SKM-1 treated with dmso at 0.1 percent for 144 hours (cell line): ENCODE data around the gene LST1.
"Not testable (repeated sequence)": the region's sequence is repeated elsewhere in the genome, so short reads cannot be mapped to it uniquely, and the experiment has no call there.

Source experiments
- DNase-seq: peaks from one replicate; lab custom pipeline; 2025; ENCODE audit not compliant: unreplicated experiment; lab: John Stamatoyannopoulos, UW

The LST1 gene

GRCh38 chr6:31580438-31580740 is 5.7 kb upstream of the LST1 start:
- no peak for DNase-seq

DNA sequence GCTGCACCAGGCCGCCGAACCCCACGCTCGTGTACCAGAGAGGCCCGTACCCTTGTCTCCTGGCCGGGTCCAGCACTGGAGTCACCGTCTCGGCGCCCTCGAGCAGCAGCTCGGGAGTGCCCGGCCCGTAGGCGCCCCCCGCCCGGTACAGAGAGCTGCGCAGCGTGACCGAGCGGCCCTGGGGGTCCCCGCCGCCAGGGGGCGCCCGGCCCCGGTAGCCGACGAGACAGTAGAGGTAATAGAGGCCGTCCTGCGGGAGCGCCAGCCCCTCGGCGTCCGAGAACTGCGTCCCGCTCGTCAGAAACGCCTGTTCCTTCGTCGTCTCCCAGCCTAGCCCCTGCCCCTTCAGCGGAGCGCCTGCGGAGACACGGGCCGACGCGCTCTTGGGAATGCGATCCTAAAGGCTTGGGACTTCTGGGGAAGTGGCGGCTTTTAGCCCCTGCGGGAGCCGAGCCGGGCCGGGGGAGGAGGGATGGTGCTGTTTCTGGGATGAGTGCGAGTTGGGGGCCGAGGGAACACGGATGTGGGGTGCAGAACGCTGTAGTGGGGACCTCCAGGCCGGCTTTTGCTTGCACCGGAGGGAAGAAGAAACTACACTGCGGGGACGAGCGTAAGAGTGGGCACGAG is 5.2 kb upstream of the LST1 start:
- DNase-seq: peak; percentile 49

GRCh38 chr6:31581434-31582229 is 4.4 kb upstream of the LST1 start:
- no peak for DNase-seq

DNA sequence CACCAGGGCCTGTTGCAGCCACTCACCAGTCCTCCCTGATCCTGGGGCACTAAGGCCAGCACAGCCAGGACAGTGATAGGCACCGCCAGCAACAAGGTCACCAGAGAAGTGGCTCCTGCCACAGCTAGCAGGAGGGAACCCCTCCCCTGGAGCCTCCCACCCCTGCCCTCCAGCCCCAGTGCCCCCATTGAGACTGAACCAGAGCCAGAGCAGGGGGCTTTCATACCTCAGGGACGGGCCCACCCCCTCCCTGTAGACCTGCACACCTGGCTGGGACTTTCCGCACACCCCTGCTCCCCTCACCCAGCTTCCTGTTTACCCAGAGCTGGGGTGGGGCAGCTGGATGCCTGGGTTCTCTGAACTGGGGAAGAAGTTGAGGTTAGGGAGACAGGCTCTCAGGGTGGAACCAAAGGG is 3.8 kb upstream of the LST1 start, which contains the start of gene LTB:
LTB (minus strand) TSS at position 195 of the 414 bp plus-strand sequence; CDS start at position 188, 7 bp downstream.
- DNase-seq: no peak

- peak; percentile 62 for DNase-seq
Measured at GRCh38 chr6:31585491-31585890, 586 bp upstream of the LST1 start.

DNA sequence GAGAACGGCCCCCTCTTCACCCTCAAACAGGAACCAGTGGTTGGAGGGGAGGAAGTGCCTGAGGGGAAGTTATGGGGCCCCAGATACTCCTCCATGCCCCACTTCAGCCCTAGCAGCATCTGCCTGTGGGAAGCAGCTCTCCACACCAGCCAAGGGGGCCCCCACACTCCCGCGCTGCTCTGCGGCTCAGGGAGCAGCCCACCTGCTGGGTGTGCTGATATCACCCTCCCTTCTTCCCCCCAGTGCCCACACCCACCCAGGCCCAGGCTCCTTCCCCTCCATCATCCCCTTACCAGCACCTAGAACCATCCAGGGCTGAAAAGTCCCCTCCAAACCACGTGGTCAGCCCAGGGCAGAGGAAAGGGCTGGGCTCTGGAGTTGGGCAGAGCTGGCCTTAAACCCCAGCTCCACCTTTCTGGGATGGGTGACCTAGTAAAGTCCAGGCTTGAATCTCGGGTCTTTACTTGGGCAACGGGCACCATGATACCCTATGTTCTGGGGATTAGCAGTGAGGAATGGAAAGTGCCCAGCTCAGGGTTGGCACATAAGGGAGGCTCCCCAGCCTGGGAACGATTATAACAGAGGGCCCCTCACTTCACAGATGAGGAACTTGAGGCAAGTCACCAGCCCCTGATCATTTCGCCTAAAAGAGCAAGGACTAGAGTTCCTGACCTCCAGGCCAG is 663 bp downstream of the LST1 start:
- DNase-seq: peak; percentile 88

DNA sequence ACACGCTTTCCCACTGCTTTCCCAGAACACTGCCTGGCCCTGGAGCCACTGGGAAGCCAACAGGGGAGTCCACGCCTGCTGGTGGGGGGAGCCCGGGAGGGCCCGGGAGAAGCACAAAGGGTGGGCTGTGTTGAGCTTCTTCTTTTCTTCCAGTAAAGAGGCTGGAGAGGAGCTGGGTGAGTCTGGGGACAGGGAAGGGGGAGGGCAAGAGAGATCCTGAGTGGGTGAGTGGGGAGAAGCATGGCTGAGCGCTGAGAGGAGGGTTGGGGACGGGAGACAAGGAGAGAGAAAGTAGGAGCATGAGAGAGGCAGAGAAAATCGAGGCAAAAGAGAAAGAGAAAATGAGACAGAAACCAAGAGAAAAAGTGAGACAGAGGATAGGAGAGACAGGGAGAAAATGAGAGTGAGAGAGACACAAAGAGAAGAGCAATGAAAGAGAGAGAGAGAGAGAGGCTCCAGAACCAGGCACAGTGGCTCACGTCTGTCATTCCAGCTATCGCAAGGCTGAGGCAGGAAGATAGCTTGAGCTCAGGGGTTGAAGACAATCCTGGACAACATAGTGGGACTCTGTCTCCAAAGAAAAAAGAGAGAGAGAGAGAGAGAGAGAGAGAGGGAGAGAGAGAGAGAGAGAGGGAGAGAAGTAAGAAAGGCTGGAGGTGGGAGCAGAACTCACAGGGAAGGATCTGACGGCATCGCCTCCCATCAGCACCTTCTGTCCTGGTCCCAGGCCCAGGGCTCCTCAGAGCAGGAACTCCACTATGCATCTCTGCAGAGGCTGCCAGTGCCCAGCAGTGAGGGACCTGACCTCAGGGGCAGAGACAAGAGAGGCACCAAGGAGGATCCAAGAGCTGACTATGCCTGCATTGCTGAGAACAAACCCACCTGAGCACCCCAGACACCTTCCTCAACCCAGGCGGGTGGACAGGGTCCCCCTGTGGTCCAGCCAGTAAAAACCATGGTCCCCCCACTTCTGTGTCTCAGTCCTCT is 2.0 kb downstream of the LST1 start:
- DNase-seq: no peak

DNA sequence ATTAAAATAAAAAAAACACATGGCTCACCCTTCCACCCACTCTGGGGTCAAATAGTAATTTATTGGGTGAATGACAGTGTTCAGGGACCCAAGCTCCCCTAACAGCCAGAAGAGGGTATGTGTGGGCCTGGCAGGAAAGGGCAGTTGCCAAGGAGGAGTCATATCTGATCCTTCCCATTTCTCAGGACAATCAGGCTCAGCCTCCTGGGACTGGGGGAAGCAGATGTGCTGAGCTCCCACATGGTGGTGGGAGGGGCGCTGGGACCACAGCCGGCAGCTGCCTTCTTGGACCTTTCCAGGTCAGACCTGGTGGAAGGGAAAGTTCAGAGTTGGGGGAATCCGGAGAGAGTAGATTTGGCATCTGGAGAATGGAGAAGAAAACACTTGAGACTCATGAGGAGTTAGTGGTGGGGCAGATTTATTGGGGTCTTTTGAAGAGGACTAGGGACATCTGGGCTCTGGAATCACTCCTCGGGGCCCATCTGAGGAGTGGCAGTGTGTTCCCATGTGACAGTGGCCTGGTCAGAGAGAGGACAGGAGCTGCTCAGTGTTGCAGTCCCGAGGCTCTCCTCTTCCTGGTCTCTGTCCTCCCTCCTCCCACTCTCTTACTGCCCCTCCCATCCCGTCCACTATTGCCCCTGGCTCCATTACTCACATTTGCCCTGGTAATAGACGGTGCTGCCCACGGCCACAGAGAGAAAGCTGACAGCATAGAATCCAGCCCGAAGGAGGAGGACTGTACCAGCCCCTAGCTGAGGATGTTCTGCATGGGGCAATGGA is 3.0 kb downstream of the LST1 start:
- DNase-seq: no peak

DNA sequence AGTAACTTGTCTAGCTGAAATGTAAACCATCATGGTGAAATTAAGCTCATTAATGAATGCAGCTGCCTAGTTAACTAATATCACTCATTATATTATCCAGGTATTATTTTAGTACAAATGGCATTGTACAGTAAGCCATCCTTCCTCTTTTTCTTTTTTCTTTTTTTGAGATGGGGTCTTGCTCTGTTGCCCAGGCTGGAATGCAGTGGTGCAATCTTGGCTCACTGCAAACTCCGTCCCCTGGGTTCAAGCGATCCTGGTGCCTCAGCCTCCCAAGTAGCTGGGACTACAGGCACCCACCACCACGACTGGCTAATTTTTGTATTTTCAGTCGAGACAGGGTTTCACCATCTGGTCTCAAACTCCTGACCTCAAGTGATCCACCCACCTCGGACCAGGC is 4.6 kb downstream of the LST1 start:
- DNase-seq: not testable (repeated sequence)

DNA sequence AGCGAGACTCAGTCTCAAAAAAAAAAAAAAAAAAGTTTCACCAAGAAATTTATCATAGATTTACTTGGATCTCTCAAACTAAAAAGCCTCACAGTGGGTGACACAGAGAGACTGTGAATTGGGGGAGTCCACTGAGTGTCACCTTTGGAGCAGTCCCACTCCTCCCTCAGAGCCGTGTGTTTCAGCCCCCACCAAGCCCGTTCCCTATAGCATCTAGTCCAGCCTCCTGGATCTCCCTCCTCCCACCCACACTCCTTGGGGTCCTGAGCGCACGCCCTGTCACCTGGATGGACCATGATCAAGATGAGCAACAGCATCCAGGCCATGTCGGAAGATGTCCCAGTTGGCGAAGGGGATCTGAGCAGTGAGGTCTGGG is 6.3 kb downstream of the LST1 start:
- DNase-seq: no peak

DNA sequence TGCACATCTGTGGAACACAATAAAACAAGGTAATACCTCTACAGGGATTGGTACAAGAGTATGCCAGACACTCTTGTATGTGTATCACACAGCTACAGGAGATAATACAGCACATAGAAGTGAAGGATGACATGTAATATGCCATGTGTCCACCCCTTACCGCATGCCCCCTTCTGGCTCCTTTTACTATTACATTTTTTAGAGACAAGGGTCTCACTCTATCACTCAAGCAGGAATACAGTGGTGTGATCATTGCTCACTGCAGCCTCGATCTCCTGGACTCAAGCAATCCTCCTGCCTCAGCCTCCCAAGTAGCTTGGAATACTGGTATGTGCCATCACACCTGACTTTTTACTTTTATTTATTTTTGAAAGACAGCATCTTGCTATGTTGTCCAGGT is 10.9 kb downstream of the LST1 start:
- DNase-seq: peak; percentile 52

DNA sequence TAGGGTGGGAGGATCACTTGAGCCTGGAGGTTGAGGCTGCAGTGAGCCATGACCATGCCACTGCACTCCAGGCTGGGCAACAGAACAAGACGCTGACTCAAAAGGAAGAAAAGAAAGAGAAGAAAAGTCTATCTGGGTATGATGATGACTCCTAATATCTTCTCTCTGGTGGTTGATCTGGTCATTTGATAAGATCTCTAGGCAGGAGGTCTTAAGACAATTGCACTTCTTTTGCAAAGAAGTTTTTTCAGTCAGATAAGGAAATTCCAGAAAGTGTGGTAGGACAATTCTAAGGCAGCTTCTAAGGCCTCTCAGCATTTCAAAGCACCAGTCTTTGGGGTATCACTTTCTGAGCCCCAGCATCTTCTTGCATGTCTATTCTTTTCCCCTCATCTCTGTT is 21.2 kb downstream of the LST1 start:
- no peak for DNase-seq

GRCh38 chr6:31609519-31610406 is 23.7 kb downstream of the LST1 start:
- DNase-seq: no peak

DNA sequence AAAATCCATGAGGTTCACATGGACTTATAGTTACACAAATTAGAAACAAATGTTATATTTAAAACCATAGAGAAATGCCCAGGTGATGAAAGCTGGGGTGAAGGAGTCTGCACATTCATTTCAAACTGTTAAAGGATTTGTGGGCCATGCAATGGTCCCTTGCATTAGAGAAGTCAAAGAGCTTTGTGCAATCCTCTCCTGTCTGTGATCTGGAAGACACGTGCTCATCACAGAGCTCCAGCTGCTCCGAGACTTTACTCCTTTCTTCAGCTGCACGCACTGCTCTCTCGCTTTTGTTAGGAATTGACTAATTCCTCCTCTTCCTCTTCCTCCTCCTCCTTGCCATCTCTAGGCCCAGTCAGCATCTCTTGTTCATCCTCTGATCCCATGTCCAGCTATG is 24.9 kb downstream of the LST1 start:
- no peak for DNase-seq

DNA sequence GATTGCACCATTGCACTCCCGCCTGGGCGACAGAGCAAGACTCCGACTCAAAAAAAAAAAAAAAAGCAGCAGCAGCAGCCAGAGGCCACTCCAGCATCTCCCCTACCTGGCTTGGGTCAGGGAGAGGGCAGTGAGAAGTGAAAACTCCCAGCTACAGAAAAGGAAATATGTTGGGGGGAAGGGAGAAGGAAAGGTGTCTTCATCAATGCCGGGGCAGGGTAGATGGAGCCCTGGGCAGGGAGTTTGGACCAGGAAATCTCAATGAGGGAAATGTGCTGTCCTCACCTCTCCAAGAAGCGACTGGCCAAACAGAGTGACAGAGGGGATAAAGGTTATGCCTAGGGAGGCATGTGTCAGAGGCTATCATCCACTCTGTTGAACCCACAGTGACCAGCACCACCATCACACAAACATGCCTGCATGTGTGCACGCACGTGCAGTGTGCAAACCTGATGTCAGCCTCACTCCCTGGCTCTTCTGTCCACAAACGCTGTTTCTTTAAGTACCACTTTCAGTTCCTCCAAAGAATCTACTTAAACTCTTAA is 28.1 kb downstream of the LST1 start:
- DNase-seq: peak; percentile 42

GRCh38 chr6:31614684-31615578 is 28.9 kb downstream of the LST1 start, which contains the start of gene AIF1:
Gene AIF1 (plus strand): TSS chr6:31615234. CDS start chr6:31615330, 96 bp downstream.
- peak; percentile 64 for DNase-seq

- DNase-seq: peak; percentile 96
Measured at GRCh38 chr6:31615748-31616147, 29.7 kb downstream of the LST1 start.

- no peak for DNase-seq
Measured at GRCh38 chr6:31617010-31617409, 30.9 kb downstream of the LST1 start.
